ENCODE measurements around the gene C16orf89. TPM values are rescaled to one million over a fixed set of nuclear protein-coding genes. Genes with fewer than 3 reads are reported as not detected.

Gene C16orf89
- polyA plus RNA-seq, 1 donor: 1.3 TPM

DNA sequence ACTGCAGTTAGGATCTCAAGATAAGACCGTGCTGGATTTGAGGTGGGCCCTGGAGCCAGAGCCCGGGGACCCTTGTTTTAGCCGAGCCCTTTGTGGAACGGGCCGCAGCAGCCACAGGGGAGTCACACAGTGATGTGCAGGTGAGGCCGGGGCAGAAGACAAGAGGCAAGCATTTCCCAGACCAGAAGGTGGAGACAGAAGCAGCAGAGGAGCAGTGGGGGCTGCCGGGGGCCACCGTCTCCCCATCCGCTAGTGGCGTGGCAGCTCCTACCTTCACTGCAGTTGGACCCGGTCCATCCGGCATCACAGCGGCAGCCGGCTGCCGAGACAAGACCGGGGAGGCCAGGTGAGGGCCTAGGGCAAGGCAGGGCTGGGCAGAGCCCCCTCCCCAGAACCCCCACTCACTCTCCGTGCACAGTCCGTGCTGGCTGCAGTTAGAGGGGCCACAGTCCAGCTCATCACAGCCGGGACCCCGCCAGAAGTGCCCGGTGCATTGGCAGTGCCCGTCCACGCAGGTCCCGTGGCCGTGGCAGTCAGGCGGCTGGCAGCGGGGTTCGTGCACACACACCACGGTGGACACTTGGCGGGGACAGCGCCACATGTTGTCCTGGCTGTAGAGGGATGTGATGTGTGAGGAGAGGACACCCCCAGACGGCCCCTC lies 38.1 kb downstream of the C16orf89 start:
- DNase-seq: no peak

GRCh38 chr16:5027086-5027485 lies 38.7 kb downstream of the C16orf89 start:
- DNase-seq: no peak

GRCh38 chr16:5026664-5027063 lies 39.1 kb downstream of the C16orf89 start:
- no peak for DNase-seq

GRCh38 chr16:5025171-5025632 lies 40.6 kb downstream of the C16orf89 start:
- no peak for DNase-seq

DNA sequence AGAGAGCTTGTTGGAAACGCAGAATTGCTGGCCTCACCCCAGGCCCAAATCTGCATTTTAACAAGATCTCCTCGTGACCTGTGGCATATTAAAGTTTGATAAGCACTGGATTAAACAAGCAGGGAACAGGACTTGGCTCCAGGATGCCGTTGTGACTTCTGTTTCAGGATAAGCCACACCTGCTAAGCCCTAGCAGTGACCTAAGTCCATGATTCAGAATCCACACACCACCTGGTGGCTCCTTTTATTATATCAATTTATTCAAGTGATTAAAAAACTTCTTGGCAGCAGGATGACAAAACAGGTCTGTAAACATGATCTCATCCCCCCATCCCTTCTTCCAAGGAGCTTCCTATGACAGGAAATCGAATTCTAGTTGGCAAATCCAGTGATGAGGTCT lies 41.1 kb downstream of the C16orf89 start:
- no peak for DNase-seq

GRCh38 chr16:5022521-5022920 lies 43.2 kb downstream of the C16orf89 start:
- DNase-seq: no peak

- no peak for DNase-seq
Observed at GRCh38 chr16:5020551-5020950, 45.2 kb downstream of the C16orf89 start.

DNA sequence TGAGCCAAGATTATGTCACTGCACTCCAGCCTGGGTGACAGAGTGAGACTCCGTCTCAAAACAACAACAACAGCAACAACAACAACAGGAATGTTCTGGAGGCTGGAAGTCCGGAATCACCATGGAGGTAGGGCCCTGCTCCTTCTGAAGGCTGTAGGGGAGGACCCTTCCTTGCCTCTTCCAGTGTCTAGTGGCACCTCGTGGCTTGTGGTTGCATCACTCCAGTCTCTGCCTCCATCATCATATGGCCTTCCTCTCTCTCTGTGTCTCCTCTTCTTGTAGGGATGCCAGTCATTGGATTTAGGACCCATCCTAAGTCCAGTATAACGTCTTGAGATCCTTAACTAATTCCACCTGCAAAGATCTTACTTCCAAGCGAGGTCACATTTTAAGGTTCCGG lies 46.0 kb downstream of the C16orf89 start:
- no peak for DNase-seq

GRCh38 chr16:5018793-5019192 lies 47.0 kb downstream of the C16orf89 start:
- DNase-seq: peak; percentile 87

DNA sequence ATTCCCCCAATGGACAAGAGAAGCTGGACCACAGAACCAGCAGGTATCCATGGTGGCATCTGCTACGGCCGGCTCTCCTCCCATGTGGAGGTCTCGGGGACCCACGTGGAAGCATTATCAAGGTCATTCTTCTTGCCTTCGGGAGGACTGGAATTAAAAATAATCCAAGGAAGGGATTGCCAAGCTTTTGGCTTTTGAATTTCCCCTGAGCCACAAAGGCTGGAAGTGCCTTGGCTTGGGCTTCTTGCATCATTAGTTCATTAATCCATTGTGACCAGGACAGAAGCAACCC lies 48.1 kb downstream of the C16orf89 start:
- no peak for DNase-seq

DNA sequence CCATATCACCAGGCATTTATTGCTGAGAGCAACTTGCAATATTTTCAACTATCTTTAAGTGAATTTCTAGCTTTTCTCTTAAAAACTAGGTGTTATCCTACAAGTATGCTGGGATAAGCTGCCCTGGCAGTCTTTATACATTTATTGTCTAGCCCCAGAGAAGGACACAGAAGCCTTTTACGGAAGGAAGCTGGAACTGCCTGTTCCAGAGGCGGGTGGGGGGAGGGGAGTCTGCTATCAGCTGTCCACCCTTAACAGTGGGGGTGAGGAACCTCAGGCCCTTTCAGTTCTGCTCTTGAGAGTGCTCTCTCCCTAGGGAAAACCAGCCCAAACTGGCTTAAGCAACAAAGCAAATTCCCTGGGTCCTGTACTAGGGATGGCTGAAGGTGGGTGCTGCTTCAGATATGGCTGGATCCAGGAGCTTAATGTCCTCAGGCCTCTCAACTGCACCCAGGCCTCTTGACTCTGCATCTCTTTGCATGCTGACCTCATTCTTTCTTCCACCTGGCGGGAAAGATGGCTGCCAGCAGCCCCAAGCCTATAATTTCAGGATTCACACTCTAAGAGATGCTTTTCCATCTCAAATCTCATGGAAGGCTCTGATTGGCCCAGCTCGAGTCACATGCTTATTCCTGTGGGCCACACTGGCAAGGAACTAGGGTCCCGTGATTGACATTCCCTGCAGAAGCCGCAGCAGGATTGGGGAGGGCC lies 48.6 kb downstream of the C16orf89 start:
- DNase-seq: no peak

GRCh38 chr16:5015887-5016286 lies 49.9 kb downstream of the C16orf89 start:
- DNase-seq: no peak

DNA sequence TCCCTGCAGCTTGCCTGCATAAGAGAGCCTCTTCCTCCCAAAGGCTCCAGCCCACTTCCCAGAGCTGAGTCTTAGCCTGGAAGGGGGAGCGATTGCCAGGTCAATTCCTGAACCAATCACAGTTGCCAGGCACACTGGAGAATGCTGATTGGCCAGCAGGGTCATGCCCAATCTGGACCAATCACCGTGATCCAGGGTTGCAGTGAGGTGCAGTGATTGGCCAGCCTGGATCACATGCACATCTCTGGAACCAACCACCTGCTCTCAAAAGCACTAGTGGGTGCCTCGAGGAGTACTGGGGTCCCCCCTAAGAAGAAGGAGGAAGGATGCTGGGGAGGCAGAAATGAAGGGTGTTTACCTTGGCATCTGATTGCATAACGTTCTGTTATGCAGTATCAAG lies 50.4 kb downstream of the C16orf89 start:
- no peak for DNase-seq

- DNase-seq: no peak
Observed at GRCh38 chr16:5012887-5013286, 52.9 kb downstream of the C16orf89 start.

DNA sequence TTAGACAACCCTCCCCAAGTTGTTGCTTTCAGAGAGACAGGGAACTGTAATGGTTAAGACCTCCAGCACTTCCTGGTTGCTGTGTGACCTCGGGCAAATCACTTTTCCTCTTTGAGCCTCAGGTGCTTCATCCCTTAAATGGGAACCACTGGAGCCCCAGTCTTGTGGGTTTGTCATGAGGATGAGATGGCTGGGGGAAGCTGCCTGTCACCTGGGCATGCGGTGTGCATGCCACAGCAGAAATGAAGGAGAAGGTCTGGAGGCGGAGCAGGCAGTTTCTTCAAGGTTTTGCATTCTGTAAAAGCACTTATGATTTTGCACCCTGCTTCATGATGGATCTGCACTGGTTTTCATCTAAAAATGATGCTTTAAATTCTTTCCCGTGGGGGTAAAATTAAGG lies 54.1 kb downstream of the C16orf89 start:
- DNase-seq: no peak

DNA sequence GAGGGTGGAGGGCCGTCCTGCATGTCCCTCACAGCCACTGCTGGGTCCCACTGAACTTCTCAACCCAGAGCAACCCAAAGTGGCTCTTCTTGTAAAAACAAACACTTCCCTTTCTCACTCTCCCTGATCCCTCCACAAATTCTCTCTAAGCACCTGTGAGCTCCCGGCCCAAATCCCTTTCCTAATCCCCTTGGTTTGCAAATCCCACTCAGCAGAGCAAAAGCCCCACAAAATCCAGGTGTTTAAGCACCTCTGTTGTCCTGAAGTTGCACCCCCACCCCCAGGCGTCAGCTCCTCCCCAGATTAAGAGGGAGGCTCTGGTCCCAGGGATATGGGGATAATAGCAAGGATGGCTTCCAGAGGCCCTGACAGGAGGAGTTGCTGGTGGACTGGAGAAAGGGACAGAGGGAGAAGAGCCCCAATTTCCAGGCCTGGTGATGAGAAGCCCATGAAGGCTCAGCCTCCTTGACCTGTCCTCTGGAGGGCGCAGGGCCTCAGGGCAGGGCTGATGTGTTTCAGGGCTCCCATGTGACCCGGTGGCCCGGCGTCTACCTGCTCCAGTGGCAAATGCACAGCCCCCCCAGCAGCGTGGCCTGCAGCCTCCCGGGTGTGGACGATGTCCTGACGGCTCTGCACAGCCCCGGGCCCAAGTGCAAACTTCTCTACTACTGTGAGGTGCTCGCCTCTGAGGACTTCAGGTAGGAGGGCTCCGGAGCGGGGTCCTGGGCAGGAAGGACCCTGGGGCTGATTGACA lies 55.0 kb downstream of the C16orf89 start:
- DNase-seq: no peak

GRCh38 chr16:5008311-5008731 lies 57.4 kb downstream of the C16orf89 start:
- DNase-seq: no peak

DNA sequence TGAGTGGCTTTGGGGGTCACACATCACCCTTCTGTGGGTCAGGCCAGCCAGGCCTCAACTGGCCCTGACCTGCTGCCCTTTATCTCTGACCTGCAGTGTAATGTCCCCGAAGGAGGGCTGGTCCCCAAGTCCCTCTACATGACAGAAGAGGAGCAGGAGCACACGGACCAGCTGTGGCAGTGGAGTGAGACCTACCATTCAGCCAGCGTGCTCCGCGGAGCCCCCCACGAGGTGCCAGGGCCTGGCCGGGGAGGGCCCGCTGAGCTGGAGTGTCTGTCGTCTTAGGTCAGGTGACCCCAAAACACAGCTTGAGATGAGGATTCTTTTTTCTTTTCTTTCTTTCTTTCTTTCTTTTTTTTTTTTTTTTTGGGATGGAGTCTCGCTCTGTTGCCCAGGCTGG lies 58.5 kb downstream of the C16orf89 start:
- no peak for DNase-seq

DNA sequence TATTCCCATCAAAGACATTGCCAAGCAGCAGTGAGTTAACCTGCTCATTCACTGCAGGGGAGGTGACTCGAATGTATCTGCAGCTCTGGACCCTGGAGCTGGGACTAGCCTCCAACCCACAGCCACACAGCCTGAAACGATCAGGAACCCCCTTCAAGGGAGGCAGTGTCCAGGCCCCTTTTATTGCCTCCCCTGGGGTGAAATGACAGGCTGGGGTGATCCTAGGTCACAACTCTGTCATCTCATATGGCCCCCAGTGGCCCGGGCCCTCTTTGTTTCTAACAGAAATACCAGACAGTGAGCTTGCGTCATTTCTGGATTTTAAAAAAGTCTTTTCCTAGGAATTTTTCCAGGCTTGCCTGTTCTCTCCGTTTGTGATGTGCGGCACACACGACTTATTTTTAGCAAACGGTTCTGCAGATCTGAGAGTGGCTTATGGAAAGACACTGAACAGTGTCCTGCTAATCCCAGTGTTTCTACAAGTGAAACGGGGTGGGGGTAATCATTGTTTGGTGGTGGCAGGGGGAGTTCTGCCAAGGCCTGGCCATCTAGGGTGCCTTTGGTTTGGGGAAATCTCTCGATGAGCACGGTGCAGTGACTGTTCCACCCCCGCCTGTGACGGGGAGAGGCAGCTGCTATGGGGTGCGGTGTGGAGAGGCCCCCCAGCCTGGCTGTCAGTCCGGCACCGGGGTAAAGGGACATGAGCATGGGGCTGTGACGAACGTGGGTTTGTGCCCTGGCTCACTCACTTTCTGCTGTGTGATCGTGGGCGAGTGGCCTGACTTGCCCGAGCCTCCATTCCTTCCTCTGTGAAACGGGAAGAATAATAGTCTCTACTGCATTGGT lies 59.2 kb downstream of the C16orf89 start:
- peak; percentile 51 for DNase-seq

- no peak for DNase-seq
Observed at GRCh38 chr16:5005916-5006315, 59.8 kb downstream of the C16orf89 start.

DNA sequence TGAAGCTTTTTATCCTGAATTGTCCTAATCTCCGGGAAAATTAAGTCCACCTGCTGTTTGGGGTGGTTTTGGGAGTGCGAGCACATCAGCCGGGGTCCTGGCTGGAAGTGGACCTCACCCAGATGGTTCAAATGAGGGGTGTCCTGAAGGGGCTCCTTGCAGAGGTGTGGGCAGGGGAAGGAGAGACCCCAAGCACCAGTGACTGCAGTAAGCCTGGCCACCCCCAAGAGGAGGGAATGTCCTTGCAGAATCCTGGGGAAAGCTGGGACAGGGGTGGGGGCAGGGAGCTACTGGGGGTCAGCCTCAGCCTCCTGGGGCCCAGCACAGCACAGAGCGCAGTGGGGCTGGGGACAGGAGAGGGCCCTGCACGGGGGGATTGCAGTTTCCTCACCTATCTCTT lies 61.4 kb downstream of the C16orf89 start:
- no peak for DNase-seq

GRCh38 chr16:5003828-5004227 lies 61.9 kb downstream of the C16orf89 start:
- DNase-seq: no peak

DNA sequence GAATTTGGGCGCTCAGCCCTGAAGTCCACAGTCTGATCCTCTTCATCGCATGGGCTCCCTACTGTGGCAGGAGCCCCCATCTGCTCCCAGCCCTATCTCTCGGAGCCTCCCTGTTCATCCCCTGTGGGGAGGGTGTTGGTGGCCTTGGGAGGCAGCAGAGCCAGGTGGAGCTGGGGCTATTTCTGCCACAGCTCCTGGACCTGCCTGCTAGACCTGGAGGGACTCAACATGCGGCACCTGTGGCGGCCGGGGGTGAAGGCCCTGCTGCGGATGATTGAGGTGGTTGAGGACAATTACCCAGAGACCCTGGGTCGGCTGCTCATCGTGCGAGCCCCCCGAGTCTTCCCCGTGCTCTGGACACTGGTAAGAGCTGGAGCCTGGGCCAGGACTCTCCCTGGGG lies 62.5 kb downstream of the C16orf89 start:
- no peak for DNase-seq
